ENCODE results near the gene STON2. TPM values are rescaled to one million over a fixed set of nuclear protein-coding genes. Genes with fewer than 3 reads are reported as not detected.

The STON2 gene
- total and polyA plus RNA-seq, 2 of the 8 experiments (the other 6 are each of a cell fraction or from before 2014, with no cell fraction given) = 8.9 to 50.0 TPM

DNA sequence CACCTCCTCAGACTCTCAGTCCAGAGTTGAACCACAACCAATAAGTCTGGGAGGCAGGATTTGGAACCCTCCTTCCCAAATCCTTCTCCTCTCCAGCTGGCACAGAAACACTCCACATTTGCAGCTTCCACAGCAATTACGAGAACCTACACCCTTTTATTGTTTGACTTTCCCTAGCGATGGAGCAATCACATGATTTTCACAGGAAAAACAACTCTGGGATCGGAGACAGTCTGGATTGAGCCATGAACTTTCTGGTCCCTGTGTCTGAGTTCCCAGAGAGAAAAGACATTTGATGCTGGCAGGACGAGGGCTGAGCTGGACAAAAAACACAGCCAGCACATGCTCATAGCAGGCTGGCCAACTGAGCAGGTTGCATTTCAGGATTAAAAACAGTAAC, 49.0 kb upstream of the STON2 start (continued):
- TF ChIP-seq, protein P1, sequence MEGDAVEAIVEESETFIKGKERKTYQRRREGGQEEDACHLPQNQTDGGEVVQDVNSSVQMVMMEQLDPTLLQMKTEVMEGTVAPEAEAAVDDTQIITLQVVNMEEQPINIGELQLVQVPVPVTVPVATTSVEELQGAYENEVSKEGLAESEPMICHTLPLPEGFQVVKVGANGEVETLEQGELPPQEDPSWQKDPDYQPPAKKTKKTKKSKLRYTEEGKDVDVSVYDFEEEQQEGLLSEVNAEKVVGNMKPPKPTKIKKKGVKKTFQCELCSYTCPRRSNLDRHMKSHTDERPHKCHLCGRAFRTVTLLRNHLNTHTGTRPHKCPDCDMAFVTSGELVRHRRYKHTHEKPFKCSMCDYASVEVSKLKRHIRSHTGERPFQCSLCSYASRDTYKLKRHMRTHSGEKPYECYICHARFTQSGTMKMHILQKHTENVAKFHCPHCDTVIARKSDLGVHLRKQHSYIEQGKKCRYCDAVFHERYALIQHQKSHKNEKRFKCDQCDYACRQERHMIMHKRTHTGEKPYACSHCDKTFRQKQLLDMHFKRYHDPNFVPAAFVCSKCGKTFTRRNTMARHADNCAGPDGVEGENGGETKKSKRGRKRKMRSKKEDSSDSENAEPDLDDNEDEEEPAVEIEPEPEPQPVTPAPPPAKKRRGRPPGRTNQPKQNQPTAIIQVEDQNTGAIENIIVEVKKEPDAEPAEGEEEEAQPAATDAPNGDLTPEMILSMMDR (IDR thresholded peaks at IDR 0.05; ENCODE audit: control extremely low read depth in 1 of 3, insufficient read depth in 1 of 3, low read depth in 1 of 3, low read length in 3 of 3) = no peak

Measured in H1 (cell line).